Stimulated activated CD4-positive, alpha-beta T cell treated with anti-CD3 and anti-CD28 coated beads, Interleukin-12 subunit alpha, Interleukin-12 subunit beta, amount 100 ng/mL, for 4 hours (primary cell): ENCODE measurements around the gene ITGAD.
"Not testable (repeated sequence)": the region's sequence is repeated elsewhere in the genome, so short reads cannot be mapped to it uniquely, and the experiment has no call there.

ENCODE experiments used
- DNase-seq: peaks from one replicate; pipeline ENCODE4 v3.0.0-alpha.2; 2020

The ITGAD gene

GRCh38 chr16:31404353-31405064, 11.4 kb downstream of the ITGAD start:
- no peak for DNase-seq

GRCh38 chr16:31407406-31407805, 14.3 kb downstream of the ITGAD start:
- DNase-seq: no peak

DNA sequence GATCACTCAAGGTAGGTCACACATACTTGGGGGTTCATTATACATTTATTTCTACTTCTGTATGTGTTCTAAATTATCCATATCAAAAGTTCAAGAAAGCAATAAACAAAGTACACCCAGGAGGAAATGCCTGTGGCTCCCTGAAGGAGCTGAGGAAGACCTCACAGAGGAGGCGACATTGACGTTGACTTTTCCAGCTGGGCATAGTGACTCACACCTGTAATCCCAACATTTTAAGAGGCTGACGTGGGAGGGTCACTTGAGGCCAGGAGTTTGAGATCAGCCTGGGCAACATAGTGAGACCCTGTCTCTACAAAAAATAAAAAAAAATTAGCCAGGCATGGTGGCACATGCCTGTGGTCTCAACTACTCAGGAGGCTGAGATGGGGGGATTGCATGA, 16.3 kb downstream of the ITGAD start:
- no peak for DNase-seq

DNA sequence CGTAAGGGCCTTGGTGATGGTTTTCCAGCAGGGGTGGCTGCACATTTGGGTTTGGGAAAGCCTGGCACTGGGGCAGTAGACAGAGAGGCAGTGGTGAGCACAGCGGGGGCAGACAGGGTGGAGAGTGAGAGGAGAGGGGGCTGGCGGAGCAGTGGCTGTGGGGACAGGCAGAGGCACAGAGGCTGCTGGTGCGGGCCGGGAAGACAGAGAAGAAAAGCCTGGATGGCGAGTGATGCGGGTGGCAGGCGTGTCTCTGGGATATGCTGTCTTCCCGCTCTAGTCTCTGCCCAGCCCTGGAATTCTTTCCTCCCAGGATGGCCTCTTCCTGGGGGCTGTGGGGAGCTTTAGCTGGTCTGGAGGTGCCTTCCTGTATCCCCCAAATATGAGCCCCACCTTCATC, 16.9 kb downstream of the ITGAD start:
- DNase-seq: no peak

- no peak for DNase-seq
Measured at GRCh38 chr16:31411024-31411844, 18.1 kb downstream of the ITGAD start.

DNA sequence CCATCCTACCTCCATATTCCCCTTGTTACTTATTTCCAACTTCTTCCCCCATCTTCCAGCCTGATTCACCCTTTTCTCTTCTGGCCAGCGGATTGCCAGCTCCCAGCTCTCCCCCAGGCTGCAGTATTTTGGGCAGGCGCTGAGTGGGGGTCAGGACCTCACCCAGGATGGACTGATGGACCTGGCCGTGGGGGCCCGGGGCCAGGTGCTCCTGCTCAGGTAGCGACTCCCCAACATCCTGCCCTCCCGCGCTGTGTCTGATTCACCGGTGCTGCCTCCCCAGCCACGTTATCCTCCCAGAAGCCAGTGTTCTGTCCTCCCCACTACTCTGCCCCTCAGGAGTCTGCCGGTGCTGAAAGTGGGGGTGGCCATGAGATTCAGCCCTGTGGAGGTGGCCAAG, 19.6 kb downstream of the ITGAD start:
- no peak for DNase-seq

DNA sequence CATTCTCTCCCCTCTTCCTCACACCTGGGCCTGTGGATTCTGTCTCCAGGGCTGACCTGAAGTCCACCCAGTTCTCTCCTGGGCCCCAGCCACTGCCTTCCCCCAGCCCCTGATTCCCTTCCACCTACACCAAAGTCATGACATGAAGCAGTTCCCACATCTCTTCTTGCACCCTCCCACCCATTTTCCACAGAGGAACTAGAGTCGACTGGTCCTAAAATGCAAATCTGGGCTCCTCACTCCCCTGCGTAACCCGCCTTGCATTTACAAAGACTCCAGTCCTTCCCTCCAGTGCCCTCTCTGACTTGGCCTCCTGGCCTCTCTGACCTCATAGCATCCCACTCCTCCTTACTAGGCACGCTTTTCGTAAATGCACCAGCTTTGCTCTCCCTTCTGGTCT, 20.2 kb downstream of the ITGAD start:
- DNase-seq: no peak

- no peak for DNase-seq
Measured at GRCh38 chr16:31413943-31414342, 20.8 kb downstream of the ITGAD start.

- DNase-seq: no peak
Measured at GRCh38 chr16:31414706-31415105, 21.6 kb downstream of the ITGAD start.

DNA sequence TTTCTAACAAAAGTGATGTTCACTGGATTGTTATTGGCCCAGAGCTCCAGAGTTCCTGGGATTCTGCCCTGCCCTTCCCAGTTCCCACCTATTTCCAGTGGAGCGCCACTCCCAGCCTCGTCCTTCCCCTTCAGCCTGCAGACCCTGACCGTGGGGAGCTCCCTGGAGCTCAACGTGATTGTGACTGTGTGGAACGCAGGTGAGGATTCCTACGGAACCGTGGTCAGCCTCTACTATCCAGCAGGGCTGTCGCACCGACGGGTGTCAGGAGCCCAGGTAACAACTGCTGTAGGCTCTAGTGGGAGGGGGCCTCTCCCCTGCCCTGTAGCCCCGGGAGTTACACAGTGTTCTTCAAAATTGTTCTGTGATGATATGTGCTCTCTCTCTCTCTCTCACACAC, 23.2 kb downstream of the ITGAD start:
- DNase-seq: no peak

GRCh38 chr16:31417036-31417435, 23.9 kb downstream of the ITGAD start:
- not testable (repeated sequence) for DNase-seq

DNA sequence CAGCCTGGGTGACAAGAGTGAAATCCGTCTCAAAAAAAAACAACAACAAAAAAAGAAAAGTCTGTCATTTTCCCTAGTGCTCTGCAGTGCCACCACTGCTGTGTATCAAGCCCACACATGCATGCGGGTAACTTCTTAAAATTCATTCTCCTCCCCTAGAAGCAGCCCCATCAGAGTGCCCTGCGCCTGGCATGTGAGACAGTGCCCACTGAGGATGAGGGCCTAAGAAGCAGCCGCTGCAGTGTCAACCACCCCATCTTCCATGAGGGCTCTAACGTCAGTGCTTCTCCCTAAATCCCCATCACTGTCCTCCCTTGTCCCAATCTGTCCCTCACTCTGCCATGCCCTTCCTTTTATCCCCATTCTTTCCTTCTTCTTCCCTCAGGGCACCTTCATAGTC, 24.8 kb downstream of the ITGAD start:
- DNase-seq: no peak

GRCh38 chr16:31420037-31420436, 26.9 kb downstream of the ITGAD start:
- no peak for DNase-seq

DNA sequence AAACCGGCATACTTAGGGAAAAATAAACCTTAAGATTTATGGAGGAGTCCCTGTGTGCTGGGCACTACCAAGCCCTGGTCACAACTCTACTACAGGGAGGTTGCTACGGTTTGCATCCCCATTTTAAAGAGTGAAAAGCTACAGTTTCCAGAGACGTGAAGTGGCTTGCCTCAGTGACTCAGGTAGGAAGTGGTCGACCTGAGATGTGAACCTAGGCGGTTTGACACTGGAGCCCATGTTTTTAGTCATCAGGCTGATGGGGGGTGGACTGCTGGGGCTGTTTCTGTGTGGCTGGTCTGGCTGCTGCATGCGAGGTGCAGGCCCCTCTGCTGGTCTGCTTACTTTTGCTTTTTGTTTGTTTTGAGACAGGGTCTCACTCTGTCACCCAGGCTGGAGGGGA, 28.5 kb downstream of the ITGAD start:
- DNase-seq: no peak

DNA sequence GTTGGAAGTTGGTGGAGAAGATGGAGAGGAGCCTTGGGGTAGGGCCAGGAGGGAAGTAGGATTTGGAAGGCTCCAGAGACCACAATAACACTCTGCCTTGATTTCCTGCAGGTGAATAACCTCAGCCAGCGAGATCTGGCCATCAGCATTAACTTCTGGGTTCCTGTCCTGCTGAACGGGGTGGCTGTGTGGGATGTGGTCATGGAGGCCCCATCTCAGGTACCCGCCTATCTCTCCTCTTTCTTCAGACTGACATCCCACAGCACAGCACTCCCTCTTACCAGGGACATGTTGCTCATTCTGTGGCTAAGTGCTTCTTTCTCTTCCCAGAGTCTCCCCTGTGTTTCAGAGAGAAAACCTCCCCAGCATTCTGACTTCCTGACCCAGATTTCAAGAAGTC, 30.1 kb downstream of the ITGAD start:
- DNase-seq: no peak

DNA sequence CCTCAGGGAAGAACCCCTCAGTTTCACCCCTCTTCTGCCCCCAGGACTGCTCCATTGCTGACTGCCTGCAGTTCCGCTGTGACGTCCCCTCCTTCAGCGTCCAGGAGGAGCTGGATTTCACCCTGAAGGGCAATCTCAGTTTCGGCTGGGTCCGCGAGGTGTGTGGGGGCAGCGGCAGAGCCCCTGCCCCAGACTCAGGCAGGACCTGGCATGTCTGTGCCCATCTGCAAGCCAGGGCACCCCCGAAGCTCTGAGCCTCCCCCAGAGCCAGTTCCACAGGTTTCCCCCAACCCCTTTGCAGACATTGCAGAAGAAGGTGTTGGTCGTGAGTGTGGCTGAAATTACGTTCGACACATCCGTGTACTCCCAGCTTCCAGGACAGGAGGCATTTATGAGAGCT, 30.7 kb downstream of the ITGAD start:
- DNase-seq: no peak

DNA sequence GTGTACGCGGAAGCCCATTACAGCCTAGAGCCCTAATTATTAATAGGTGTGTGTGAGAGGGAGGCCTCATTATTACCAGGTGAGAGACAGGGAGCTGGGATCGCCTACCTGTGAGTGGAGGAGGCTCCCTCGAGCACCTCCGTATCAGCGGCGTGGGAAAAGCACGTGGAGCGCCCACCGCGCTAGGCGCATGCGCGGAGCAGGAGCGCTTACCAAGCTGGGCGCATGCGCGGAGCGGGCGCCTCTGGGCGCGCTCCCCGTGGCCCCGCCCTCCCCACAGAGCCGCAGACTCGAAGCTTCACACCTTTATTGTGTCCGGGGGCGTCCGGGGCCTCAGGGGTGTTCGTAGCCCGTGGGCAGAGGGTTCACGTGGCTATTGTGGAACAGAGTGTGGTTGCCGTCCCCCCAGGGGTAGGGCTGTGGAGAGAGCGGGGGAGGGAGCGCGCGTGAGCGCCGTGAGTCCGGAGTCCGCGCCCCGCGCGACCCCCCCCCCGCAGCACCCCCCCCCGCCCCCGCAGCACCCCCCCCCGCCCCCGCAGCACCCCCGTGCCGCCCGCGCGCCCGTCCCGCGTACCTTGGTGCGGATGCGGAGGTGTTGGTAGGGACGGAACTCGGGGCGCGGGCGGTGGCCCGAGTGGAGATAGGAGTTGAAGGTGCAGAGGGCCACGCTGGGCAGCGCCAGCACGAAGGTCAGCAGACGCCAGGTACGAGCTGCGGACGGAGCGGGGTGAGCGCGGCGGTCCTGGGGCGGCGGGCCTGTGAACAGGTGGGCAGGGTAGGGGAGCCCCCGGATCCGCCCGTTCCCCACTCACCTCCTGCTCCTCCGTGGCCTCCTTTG, 34.5 kb downstream of the ITGAD start:
- DNase-seq: peak; percentile 68

GRCh38 chr16:31428279-31428597, 35.1 kb downstream of the ITGAD start, which contains the start of gene COX6A2:
TSS of gene COX6A2 (minus strand) at chr16:31428360. CDS start at chr16:31428325, 35 bp downstream.
- no peak for DNase-seq

GRCh38 chr16:31428638-31429247, 35.6 kb downstream of the ITGAD start:
- no peak for DNase-seq

DNA sequence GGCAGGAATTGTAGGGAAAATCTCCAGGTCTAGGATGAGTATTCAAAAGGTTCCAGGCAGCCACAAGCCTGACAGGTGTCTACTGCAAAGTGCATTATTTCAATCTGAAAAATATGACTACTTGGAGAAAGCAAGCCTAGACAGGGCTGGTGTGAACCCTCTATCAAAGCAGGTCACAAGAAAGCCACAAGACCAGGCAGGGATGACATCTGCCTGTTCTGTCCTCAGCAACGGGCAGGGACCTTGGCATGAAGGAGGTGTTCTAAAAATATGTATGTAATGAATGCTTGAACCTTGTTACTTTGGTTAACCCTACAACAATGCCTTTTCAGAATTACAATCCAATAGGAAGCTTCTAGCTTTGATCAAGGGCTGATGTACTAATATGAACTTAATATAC, 36.2 kb downstream of the ITGAD start:
- no peak for DNase-seq

- no peak for DNase-seq
Measured at GRCh38 chr16:31429796-31430195, 36.7 kb downstream of the ITGAD start.

DNA sequence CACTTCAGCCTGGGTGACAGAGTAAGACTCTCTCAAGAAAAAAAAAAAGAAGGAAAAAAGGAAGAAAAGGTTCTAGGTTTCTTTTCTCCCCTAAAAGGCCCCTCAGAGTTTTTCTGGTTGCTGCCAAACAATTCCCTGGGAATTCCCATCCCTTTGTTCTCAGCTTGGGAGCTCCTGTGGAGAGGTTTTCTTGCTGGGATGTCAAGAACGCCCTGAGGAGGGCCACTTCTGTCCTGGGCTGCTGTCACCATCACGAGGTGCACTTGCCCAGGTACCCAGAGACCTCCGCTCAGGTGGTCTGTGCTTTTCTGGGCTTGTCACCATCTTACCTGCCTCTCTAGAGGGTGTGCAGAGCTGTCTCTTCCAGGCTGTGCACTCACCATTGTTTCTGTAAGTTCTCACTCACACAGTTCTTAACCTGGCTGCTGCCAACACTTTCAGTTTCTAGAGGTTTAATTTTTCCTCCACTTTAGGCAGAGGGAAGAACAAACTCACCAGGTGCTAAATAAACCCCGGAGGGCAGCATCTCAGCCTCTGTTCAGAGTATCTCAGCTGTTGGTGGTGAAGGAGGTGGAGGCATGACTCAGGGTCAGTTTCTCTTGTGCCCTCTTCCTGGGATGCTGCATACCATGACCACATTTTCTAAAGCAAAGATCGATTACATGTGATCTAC, 37.4 kb downstream of the ITGAD start:
- no peak for DNase-seq
